ENCODE data around the gene MMP21.

Gene MMP21

DNA sequence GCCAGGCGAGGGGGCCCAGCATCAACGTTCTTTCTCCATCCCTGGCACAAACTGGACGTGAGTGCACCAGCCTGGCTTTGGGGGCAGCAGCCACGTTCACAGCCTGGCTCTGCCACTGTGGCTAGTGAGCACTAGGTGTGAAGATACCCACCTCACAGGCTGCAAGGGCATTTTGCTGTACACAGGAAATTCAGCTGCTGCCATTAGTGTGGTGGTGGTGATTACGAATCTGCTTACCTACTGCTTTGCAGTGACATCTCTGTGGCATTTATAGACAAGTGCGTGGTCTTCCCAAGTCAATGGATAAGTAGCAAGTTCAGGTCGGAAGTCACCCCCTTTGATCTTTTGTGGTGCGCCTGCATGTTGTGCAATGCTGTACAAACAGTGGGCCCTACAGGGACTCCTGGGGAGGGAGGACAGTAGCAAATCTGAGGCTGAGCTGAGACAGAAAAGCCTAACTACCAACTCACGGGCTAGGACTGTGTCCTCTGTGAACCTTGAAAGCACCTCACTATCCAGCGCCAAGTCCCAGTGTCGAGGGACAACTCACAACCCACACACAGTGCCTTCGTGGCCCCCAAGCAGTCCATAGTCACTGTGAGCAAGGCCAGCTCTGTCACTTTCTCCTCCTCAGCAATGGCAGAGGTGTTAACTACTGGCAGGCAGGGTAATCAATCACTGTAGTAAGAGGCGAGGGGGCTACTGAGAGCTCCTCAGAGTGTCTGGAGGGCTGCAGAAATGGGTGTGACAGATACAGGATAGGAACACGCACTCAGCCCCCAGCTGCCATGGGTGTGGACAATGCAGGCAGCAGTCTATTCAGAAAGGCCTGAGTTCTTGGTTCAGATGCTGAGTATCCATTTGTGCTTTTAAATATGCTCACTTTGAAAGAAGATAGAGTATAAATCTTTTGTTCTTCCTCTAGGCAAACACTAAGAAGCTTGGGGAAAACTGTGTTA is 17.0 kb upstream of the MMP21 start:
- no peak for DNase-seq

DNA sequence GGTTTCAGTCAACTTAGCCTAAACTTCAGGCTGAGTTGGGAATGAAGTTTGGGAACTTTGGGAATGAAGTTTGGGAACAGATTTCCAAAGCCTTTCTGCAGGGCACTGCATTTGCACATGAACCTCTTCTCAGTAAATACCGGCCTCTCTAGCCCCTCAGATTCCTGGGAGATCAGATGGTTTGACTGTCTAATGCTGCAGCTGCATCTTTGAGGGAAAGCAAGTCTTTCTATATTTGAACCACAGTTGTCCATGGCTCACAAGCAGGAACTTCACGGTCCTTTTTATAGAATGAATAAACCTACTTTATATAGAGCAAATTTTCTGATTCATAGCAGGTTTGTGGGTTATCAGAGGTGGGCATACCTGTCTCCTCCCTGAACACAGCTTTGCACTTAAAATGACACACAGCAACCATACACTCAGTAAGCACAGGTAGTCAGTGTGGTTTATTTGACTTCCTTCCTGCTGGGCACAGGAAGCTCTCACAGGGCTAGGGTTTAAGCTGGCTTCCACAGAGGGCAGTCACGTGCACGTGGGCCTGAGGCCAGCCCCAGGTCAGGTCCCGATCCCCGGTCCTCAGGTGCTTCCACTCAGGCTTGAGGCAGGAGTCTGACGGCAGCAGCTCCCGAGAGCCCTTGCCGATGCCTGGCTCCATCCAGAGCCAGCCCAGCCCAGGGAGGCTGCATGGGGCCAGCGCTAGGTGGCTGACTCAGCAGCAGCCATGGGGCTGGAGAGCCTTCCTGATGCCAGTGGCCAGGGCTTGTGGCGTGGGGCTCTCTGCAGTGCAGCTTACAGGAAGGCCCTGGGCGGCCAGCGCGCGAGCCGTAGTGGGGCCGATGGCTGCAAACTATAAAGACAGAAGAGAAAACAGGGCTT is 12.8 kb upstream of the MMP21 start:
- no peak for DNase-seq

DNA sequence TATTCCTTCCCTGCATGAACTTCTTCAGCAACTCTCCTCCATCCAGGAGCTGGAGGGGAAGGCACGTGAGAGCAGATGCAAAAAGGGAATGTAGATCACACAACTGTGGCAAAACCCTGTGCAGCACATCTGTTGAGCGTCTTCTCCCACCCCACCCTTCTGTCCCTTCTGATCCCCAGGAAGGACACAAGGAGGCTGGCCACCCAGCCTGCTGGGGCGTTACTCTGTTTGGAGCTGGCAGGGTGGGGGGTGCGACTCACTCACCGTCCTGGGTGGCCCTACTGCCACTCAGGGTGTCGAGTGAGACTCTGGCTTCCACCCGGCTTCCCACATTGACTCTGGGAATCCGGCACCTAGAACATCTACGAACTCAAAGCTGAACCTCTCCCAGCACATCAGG is 10.2 kb upstream of the MMP21 start:
- no peak for DNase-seq

DNA sequence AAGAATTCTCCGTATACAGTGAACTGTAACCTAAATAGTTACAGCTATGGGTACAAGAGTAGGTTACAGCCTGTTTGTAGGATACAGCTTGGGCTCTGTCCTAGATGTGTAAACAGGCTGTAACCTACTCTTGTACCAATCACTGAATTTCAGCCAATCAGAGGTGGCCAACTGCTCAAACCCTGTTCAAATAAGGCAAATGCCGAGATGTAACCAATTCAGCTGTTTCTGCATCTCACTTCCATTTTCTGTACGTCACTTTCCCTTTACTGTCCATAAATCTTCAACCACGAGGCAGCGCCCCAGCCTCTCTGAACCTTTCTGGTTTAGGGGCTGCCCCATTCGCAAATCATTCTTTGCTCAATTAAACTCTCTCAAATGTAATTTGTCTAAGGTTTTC is 8.3 kb upstream of the MMP21 start:
- no peak for DNase-seq

DNA sequence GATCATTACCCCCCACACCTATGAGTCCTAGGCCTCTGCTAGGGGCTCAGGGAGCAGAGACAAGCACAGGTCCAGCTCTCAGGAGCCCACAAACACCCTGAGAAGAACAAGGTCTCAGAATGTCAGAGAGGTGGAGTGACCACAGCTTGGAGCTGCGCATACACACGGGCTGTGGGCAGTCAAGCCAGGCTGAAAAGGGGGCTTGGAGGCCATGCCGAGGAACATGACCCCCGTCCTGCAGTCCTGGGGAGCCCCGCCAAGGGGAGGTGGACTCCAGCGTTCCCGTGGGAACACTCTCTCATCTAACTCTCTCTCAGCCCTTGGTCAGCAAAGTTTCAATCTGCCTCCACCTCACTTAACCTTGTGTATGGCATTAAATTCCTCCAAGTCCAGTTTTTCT is 7.8 kb upstream of the MMP21 start:
- DNase-seq, result no peak

DNA sequence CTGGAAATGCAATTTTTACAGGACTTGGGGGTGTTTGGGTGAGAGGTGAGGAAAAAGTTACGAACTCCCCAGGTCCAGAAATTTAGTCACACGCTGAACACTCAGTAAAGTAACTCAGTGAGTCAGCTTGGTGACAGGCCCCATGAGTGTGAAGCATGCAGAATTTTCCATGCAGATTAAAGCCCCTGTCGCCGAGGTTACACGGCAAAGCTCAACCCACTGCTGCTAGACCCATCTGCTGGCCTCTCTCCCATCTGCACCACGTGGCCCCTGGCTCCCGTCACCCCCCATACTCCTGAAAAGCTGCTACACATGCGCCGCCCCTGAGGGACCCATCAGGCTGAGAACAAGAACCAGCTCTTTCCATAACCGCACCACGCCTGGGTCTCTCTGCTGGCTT is 7.0 kb upstream of the MMP21 start:
- DNase-seq, result no peak

DNA sequence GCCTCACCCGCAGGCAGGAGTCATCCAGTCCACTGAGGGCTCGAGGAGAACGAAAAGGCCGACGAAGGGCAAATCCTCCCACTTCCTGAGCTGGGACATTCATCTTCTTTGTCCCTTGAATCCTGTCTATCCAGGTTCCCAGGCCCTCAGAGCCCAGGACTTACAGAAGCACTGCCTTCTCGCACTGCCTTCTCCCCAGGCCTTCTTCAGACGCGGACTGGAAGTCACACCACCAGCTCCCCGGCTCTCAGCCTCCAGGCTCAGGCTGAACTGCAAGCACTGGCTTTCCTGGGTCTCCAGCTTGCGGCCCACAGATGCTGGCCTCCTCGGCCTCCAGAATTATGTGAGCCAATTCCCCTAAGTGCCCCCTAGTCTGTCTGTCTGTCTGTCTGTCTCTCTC is 6.4 kb upstream of the MMP21 start:
- no peak for DNase-seq

DNA sequence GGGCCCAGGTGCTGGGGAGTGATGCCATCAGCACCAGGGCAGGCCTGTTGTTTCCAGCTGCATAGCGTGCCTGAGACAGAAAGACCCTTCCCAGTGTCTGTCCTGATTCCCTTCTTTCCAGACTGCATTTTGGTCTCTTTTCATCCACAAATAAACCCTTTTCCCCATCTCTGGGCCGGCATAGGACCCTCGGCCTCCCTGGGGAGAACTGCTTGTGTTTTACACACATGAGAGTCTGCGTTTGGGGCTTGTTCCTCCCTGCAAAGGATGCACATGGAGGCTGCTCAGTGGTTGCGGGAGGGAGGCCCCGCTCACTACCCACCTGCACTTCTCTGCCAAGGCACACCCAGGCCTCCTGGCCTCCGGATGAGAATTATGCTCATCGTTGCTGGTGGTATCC is 5.8 kb upstream of the MMP21 start:
- no peak for DNase-seq

DNA sequence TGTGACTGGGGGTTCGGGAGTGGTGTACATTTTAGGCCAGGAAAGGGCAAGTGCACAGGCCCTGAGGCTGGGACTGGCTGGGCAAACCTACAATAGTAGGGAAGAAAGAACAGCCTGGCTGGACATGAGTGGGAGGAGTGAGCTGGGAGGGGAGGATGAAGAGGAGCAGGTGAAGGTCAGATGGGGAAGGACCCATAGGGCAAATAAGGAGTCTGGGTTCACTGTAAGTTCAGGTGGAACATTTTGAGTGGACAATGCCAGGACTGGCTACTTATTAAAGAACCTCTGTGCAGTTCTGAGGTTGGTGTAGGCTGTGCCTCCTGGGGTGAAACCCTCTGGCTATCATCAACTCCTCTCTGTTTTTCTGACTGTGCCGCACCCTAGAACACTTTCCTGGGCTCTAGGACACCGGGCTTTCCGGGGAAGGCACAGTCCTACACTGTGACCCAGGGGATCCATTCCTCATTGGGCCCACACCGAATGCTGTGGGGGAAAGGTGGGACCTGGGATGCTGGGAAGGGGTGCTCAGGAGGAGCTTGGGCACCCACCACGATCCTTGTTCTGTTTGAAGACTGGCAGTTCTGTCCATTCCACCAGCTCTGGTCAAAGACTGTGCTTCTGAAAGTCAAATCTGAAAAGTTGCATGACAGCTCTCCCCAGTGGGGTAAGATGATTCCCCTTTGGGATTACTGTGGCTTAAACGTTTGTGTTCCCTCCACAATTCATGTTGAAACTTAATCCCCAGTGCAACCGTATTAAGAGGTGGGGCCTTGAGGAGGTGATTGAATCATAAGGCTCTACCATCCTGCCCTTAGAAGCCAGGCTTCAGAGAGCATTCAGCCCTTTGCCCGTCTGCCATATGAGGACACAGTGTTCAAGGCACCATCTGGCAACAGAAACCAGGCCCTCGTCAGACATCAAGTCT is 4.0 kb upstream of the MMP21 start:
- no peak for DNase-seq

DNA sequence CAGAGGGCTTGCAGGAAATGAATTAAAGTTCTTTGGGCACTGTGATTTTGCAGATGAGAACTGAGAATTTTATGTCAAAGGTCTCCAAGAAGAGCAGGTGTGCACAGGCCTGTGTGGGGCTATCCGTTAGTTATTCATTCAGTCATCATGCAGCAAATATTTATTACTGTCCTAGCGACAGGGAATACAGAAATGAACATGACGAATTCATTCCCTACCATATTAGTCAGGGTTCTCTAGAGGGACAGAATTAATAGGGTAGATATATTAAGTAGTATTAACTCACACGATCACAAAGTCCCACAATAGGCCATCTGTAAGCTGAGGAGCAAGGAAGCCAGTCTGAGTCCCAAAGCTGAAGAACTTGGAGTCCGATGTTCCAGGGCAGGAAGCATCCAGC is 2.9 kb upstream of the MMP21 start:
- DNase-seq, result no peak

DNA sequence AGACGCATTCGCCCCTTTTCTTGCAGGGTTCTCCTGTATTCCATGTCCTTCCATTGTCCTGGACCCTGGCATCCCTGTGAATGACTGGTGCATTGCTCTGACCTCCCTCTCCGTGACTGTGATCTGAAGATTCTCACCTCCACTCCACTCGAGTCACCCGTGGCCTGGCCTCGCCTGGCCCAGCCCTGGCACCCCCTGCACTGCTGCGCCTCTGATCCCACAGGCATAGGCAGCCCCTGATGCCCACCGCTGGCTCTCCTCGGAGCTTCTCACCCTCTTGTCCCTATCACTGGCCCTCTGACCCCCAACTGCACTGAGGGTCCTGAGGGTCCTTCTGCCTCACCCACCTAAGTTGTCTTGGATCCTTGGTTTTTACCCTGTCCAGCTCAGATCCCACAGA is 2.2 kb upstream of the MMP21 start:
- DNase-seq, result no peak

DNA sequence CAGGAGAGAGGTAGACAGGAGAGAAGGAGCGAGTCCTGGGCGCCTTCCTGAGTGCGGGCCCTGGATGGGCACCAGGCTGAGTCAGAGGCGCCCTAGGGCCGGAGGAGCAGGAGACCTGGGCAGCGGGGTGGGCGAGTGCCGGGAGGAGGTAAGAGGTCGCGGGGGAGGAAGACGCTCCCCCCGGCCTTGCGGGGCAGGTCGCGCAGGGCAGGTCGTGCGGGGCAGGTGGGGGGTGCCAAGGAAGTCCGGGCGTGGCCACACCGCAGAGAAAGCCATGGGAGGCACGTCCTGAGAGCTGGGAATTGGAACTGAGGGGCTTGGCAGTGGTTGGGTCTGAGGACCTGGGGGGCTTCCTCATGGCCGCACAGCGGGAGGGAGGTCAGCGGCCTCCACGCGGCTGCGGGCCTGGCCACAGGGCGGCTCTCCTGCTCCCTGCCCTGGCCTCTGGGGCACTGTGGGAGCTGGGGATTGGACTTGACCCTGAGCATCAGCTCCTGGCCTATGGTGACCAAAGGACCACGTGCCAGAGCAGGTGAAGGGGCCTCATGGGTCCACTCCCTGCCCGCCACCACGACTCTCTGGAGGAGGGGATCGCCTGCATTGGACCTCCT is 935 bp downstream of the MMP21 start:
- no peak for DNase-seq

DNA sequence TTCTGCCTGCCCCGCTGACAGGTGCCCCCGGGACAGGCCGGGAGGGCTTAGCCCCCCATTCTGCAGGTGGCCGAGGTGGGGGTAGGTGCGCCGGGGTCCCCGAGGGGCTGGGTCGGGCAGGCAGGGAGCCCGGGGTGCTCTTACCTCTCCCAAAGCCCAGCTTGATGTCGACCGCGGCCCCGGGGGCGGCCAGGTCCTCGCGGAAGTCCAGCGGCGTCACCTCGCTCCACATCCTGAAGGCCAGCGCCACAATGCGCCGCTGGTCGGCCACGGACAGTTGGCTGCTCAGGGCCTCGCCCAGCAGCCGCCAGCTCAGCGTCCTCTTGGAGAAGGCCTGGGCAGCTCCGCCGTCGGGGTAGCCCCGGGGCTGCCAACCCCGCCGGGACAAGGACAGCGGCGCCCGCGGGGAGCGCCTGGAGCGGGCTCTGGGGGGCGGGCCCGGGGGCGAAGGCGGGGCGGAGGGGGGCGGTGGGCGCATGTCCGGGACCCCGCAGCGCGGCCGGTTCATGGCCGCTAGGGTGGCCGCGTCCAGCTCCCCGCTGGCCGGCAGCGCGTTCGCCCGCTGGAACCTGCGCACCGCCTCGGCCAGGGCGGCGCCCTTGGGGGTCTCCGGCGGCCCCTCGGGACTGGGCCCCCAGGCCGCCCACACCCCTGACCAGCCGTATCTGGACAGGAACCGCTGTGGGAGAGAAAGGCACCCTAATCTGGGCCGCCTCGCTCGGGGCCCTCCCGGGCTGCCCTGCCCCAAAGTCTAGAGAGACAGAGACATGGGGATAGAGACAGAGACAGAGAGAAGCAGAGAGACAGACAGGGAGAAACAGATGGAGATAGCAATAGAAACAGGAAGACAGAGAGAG is 1.7 kb downstream of the MMP21 start:
- DNase-seq, result no peak

DNA sequence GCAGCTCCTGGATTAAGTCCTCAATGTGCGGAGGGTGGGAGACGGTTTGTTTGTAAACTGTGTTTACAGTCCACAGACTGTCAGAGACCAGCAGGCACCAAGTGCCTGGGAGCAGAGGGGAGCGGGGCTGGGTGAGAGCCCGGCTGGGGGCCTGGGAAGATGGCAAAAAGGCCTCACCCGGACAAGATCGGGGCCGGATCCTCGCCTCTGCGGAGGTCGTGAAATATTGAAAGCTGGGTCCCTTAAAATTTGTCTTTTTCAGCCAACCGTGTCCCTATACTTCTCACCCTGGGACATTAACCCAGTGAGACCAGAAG is 2.8 kb downstream of the MMP21 start:
- no peak for DNase-seq

DNA sequence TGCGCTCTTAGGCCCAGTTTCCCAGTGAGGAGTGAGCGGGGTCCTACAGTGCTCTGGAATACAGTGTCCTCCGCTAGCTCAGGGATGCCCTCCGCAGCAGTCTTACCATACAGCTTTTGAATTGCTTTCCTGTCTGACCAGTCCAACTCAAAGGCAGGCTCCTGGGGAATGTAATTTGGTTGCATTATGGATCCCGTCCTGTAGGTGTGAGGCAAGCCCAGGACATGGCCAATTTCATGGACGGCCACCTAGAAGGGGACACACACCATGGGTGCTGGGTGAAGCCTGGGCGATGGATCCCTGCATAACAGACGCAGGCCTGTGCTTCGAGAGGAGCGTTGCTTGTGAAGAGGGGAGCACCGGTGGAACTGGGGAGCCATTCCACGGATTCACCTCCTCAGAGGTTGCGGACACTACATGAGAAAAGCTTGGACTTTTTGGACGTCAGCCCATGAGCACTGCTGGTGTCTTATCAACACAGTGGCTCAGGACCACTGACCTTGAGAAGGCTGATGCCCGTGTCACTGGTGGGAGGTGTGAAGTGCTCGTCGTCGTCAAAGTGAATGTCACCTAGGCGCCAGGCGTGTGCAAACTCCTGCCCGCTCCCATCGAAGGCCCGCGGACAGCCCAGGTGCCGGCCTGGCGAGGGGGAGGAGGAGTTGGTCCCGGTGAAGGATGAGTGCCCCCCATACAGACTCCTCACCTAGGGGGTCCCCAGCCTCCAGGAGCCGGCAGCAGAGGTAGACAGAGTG is 3.3 kb downstream of the MMP21 start:
- no peak for DNase-seq

DNA sequence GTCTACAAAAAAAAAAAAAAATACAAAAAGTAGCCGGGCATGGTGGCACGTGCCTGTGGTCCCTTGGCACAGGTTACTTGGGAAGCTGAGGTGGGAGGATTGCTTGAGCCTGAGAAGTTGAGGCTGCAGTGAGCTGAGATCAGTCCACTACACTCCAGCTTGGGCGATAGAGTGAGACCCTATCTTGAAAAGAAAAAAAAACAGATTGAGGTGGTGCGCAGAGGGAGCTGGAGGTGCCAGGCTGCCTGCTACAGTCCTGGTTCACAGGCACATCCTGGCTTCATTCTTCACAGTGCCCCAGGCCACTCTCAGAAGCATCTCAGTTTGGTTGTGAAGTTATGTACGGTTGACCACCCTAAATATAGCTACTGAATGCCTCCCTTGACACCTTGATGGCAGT is 4.8 kb downstream of the MMP21 start:
- no peak for DNase-seq

DNA sequence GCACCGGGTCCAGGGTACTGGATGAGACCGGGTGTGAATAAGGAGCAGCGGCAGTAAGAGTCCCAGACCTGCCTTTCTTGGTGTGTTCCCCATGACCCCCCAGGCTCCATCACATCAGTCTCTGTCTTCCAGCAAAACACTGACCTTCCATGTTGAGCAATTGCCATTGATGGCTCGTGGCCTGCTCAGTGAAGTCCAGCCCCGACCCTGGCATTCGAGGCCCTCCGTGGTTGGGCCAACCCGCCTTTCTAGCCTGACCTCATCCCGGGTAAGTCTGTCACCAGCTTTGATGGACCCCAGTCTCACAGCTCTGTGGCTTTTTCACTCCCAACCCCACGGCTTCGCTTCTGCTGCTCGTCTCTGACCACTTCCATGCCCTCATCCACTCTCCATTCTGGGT is 6.4 kb downstream of the MMP21 start:
- no peak for DNase-seq

DNA sequence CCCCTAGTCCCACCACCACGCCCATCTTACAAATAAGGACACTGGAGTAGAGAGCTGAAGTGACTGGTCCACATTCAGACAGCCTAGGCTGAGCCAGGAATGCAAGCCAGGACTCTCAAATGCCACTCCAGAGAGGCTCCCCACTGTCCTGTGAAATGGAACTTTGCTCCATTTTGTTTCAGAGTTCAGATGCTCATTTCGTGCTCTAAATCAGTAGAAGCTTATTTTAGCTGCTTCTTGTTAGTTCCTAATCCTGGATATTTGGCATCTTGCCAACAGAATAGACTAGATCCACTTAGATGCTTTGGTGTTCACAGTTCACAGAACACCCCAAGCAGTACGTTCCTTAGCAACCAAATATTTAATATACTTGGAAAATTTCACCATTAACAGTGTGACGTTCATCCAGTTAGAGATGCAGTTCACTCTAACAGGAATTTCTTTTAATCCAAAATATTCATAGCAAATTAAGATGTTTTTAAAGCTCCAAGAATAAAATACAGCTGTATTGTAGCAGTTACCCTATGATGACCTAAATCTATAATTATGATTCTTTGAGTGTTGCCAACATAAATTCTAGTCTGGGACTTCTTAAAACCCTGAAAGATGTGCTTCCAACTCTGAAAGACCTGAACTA is 7.3 kb downstream of the MMP21 start:
- no peak for DNase-seq

DNA sequence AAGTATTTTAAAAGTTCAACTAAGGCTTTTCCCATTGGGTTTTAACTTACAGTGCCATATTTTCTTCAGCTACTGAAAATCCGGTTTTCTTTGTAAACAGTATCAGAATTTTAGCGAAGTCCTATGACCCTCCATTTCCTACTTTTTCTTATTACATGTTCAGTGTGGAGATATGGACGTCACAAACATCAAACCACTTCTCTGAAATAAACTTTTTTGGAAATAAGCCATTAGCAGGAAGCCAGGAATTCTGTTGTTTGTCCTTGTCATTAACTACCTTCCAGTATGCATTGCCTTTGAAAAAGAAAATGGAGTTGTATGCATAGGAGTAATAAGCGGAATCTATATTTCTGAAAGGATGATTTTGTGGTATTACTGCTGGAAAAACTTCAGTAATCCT is 9.1 kb downstream of the MMP21 start:
- no peak for DNase-seq

DNA sequence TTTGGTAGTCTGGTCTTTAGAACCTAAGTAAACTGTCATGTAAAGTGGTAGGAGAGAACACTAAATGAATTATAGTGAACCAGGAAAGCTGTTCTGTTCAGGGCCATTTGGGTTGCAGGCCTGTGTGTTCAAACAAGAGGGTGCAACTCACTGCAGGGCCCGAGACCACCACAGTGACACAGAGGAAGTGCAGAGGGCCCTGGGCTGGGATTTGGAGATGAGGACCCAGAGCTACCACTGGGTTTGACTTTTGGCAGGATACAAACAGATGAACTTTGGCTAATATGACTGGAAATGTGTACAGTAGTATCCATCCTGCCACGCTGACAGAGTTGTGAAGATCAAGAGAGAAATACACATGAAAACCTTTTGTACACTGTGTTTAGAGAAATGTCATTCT is 9.8 kb downstream of the MMP21 start:
- DNase-seq, result no peak

Data from NCI-H774 (cell line).